ENCODE measurements around the gene GIMAP6.
"Not testable (repeated sequence)": the region's sequence is repeated elsewhere in the genome, so short reads cannot be mapped to it uniquely, and the experiment has no call there.

The GIMAP6 gene

GRCh38 chr7:150603600-150603999 is 28.6 kb downstream of the GIMAP6 start:
- not testable (repeated sequence) for H3K9me3 ChIP-seq (replicated peaks in 1 of 2; ENCODE audit: control insufficient read depth in 2 of 2, insufficient read depth in 1 of 2, low read depth in 1 of 2, low read length in 2 of 2)

GRCh38 chr7:150595361-150595760 is 36.8 kb downstream of the GIMAP6 start:
- no peak for DNase-seq (ENCODE audit: low spot score)
- Histone ChIP-seq H3K36me3 (replicated peaks in 1 of 2; ENCODE audit: control insufficient read depth in 2 of 2, insufficient read depth in 2 of 2, low read length in 2 of 2) (no peaks in the 10 kb centered on the region), H3K4me2 (ENCODE audit: insufficient read depth, low read length, poor library complexity, severe bottlenecking) (no peak overlapping the region), H3K14ac (ENCODE audit: low read length) (no peak overlapping the region), H2BK120ac (ENCODE audit: low read depth, low read length) (no peak overlapping the region), H2BK5ac (ENCODE audit: low read length) (no peak overlapping the region), H3K4me1 (ENCODE audit: control insufficient read depth in 2 of 2, insufficient read depth in 1 of 2, low read depth in 1 of 2, low read length in 2 of 2) (no peaks in the 10 kb centered on the region), H3K23ac (ENCODE audit: low read depth, low read length, poor library complexity) (no peak overlapping the region), H4K8ac (ENCODE audit: low read depth, low read length) (no peak overlapping the region), H2BK15ac (ENCODE audit: low read length) (no peak overlapping the region), H2BK12ac (ENCODE audit: low read length) (no peak overlapping the region), H3K27ac (replicated peaks; ENCODE audit: low read length) (no peak overlapping the region), H3K18ac (ENCODE audit: low read length) (no peak overlapping the region), H3K4ac (ENCODE audit: low read length) (no peak overlapping the region), H3K79me1 (ENCODE audit: low read depth, low read length) (no peaks in the 10 kb centered on the region), H3K9me3 (replicated peaks in 1 of 2; ENCODE audit: control insufficient read depth in 2 of 2, insufficient read depth in 1 of 2, low read depth in 1 of 2, low read length in 2 of 2) (no peaks in the 10 kb centered on the region), H3K4me3 (ENCODE audit: low read length in 2 of 2) (no peak overlapping the region), H4K91ac (ENCODE audit: low read depth, low read length, poor library complexity) (no peak overlapping the region), H3K9ac (ENCODE audit: low read depth, low read length, poor library complexity) (no peak overlapping the region), H2AFZ (ENCODE audit: low read length) (no peak overlapping the region), H3K27me3 (ENCODE audit: control insufficient read depth in 3 of 3, insufficient read depth in 3 of 3, low read depth in 1 of 3, low read length in 3 of 3) (no peaks in the 10 kb centered on the region), H2AK5ac (ENCODE audit: low read depth, low read length) (no peak overlapping the region)
- no CpG with 5 or more reads among the region's 2 CpGs for WGBS, 2 donors (ENCODE audit: extremely low coverage in 2 of 2, insufficient read length in 2 of 2, insufficient replicate concordance in 1 of 2)

More at GRCh38 chr7:150603600-150603999, 28.6 kb downstream of the GIMAP6 start:
- not testable (repeated sequence) for H2BK5ac ChIP-seq (ENCODE audit: low read length); H3K4me2 ChIP-seq (ENCODE audit: insufficient read depth, low read length, poor library complexity, severe bottlenecking); H4K8ac ChIP-seq (ENCODE audit: low read depth, low read length); H3K4me1 ChIP-seq (ENCODE audit: control insufficient read depth in 2 of 2, insufficient read depth in 1 of 2, low read depth in 1 of 2, low read length in 2 of 2); H3K27ac ChIP-seq (replicated peaks; ENCODE audit: low read length); H3K27me3 ChIP-seq (ENCODE audit: control insufficient read depth in 3 of 3, insufficient read depth in 3 of 3, low read depth in 1 of 3, low read length in 3 of 3); H3K18ac ChIP-seq (ENCODE audit: low read length); H2BK12ac ChIP-seq (ENCODE audit: low read length); H3K36me3 ChIP-seq (replicated peaks in 1 of 2; ENCODE audit: control insufficient read depth in 2 of 2, insufficient read depth in 2 of 2, low read length in 2 of 2); H3K4ac ChIP-seq (ENCODE audit: low read length); H2BK120ac ChIP-seq (ENCODE audit: low read depth, low read length); H3K79me1 ChIP-seq (ENCODE audit: low read depth, low read length); H3K23ac ChIP-seq (ENCODE audit: low read depth, low read length, poor library complexity); H2BK15ac ChIP-seq (ENCODE audit: low read length); DNase-seq (ENCODE audit: low spot score); H3K4me3 ChIP-seq (ENCODE audit: low read length in 2 of 2); H3K14ac ChIP-seq (ENCODE audit: low read length); H2AK5ac ChIP-seq (ENCODE audit: low read depth, low read length); H2AFZ ChIP-seq (ENCODE audit: low read length); H3K9ac ChIP-seq (ENCODE audit: low read depth, low read length, poor library complexity); H4K91ac ChIP-seq (ENCODE audit: low read depth, low read length, poor library complexity)
- no CpG with 5 or more reads among the region's 2 CpGs for WGBS, 2 donors (ENCODE audit: extremely low coverage in 2 of 2, insufficient read length in 2 of 2, insufficient replicate concordance in 1 of 2)

- H3K23ac ChIP-seq (ENCODE audit: low read depth, low read length, poor library complexity) = no peak overlapping the region
- H2BK5ac ChIP-seq (ENCODE audit: low read length) = no peak overlapping the region
- no peaks in the 10 kb centered on the region for H3K79me1 ChIP-seq (ENCODE audit: low read depth, low read length)
- no peaks in the 10 kb centered on the region for H3K4me1 ChIP-seq (ENCODE audit: control insufficient read depth in 2 of 2, insufficient read depth in 1 of 2, low read depth in 1 of 2, low read length in 2 of 2)
- no peak overlapping the region for H2BK120ac ChIP-seq (ENCODE audit: low read depth, low read length)
- no peak overlapping the region for H4K91ac ChIP-seq (ENCODE audit: low read depth, low read length, poor library complexity)
- H3K27me3 ChIP-seq (ENCODE audit: control insufficient read depth in 3 of 3, insufficient read depth in 3 of 3, low read depth in 1 of 3, low read length in 3 of 3) = no peaks in the 10 kb centered on the region
- H2AK5ac ChIP-seq (ENCODE audit: low read depth, low read length) = no peak overlapping the region
- DNase-seq (ENCODE audit: low spot score) = no peak
- no peak overlapping the region for H2BK15ac ChIP-seq (ENCODE audit: low read length)
- H3K14ac ChIP-seq (ENCODE audit: low read length) = no peak overlapping the region
- H2BK12ac ChIP-seq (ENCODE audit: low read length) = no peak overlapping the region
- no peak overlapping the region for H2AFZ ChIP-seq (ENCODE audit: low read length)
- H4K8ac ChIP-seq (ENCODE audit: low read depth, low read length) = no peak overlapping the region
- H3K9me3 ChIP-seq (replicated peaks in 1 of 2; ENCODE audit: control insufficient read depth in 2 of 2, insufficient read depth in 1 of 2, low read depth in 1 of 2, low read length in 2 of 2) = no peaks in the 10 kb centered on the region
- H3K27ac ChIP-seq (replicated peaks; ENCODE audit: low read length) = no peak overlapping the region
- no peak overlapping the region for H3K4ac ChIP-seq (ENCODE audit: low read length)
- peak overlapping the region in 1 of 2 donors; percentile 48 for H3K4me3 ChIP-seq (ENCODE audit: low read length in 2 of 2)
- H3K4me2 ChIP-seq (ENCODE audit: insufficient read depth, low read length, poor library complexity, severe bottlenecking) = no peak overlapping the region
- H3K36me3 ChIP-seq (replicated peaks in 1 of 2; ENCODE audit: control insufficient read depth in 2 of 2, insufficient read depth in 2 of 2, low read length in 2 of 2) = no peaks in the 10 kb centered on the region
- peak overlapping the region; percentile 57 for H3K18ac ChIP-seq (ENCODE audit: low read length)
- no peak overlapping the region for H3K9ac ChIP-seq (ENCODE audit: low read depth, low read length, poor library complexity)
- no CpG with 5 or more reads among the region's 2 CpGs for WGBS, 2 donors (ENCODE audit: extremely low coverage in 2 of 2, insufficient read length in 2 of 2, insufficient replicate concordance in 1 of 2)
These were observed 37.4 kb downstream of the GIMAP6 start for GRCh38 chr7:150594805-150595204.

GRCh38 chr7:150587551-150587950 is 44.6 kb downstream of the GIMAP6 start:
- no peak overlapping the region for H3K14ac ChIP-seq (ENCODE audit: low read length)
- no CpG with 5 or more reads among the region's 1 CpG for WGBS, 2 donors (ENCODE audit: extremely low coverage in 2 of 2, insufficient read length in 2 of 2, insufficient replicate concordance in 1 of 2)
- H3K79me1 ChIP-seq (ENCODE audit: low read depth, low read length) = no peaks in the 10 kb centered on the region
- no peaks in the 10 kb centered on the region for H3K4me1 ChIP-seq (ENCODE audit: control insufficient read depth in 2 of 2, insufficient read depth in 1 of 2, low read depth in 1 of 2, low read length in 2 of 2)
- H2AFZ ChIP-seq (ENCODE audit: low read length) = no peak overlapping the region
- H3K36me3 ChIP-seq (replicated peaks in 1 of 2; ENCODE audit: control insufficient read depth in 2 of 2, insufficient read depth in 2 of 2, low read length in 2 of 2) = no peaks in the 10 kb centered on the region
- H3K18ac ChIP-seq (ENCODE audit: low read length) = no peak overlapping the region
- H3K4me2 ChIP-seq (ENCODE audit: insufficient read depth, low read length, poor library complexity, severe bottlenecking) = no peak overlapping the region
- H2BK120ac ChIP-seq (ENCODE audit: low read depth, low read length) = no peak overlapping the region
- H3K4ac ChIP-seq (ENCODE audit: low read length) = no peak overlapping the region
- peaks cover 0 to 4% (median 0%) of the 10 kb centered on the region in 3 experiments for H3K27me3 ChIP-seq (ENCODE audit: control insufficient read depth in 3 of 3, insufficient read depth in 3 of 3, low read depth in 1 of 3, low read length in 3 of 3)
- no peak overlapping the region for H2AK5ac ChIP-seq (ENCODE audit: low read depth, low read length)
- H4K91ac ChIP-seq (ENCODE audit: low read depth, low read length, poor library complexity) = no peak overlapping the region
- no peaks in the 10 kb centered on the region for H3K9me3 ChIP-seq (replicated peaks in 1 of 2; ENCODE audit: control insufficient read depth in 2 of 2, insufficient read depth in 1 of 2, low read depth in 1 of 2, low read length in 2 of 2)
- H3K27ac ChIP-seq (replicated peaks; ENCODE audit: low read length) = no peak overlapping the region
- no peak overlapping the region for H2BK5ac ChIP-seq (ENCODE audit: low read length)
- no peak overlapping the region for H2BK12ac ChIP-seq (ENCODE audit: low read length)
- no peak for DNase-seq (ENCODE audit: low spot score)
- no peak overlapping the region for H4K8ac ChIP-seq (ENCODE audit: low read depth, low read length)
- H3K23ac ChIP-seq (ENCODE audit: low read depth, low read length, poor library complexity) = no peak overlapping the region
- H2BK15ac ChIP-seq (ENCODE audit: low read length) = no peak overlapping the region
- H3K9ac ChIP-seq (ENCODE audit: low read depth, low read length, poor library complexity) = no peak overlapping the region
- no peak overlapping the region for H3K4me3 ChIP-seq (ENCODE audit: low read length in 2 of 2)

Measured in neuronal stem cell (in vitro differentiated cells).